Spleen (tissue), 11 donors: ENCODE results near the gene C1orf35. TPM values are rescaled to one million over a fixed set of nuclear protein-coding genes. Genes with fewer than 3 reads are reported as not detected.
A peak's percentile ranks its signal among the peaks of the same experiment; 100 is the strongest.
"Not testable (repeated sequence)": the region's sequence is repeated elsewhere in the genome, so short reads cannot be mapped to it uniquely, and the experiment has no call there.

Experiments
- DNase-seq: peaks from one replicate; pipeline ENCODE4 v3.0.0-alpha.2; 2020
- H3K27ac ChIP-seq, 8 donors: fragments of 200-600 bp; sonication (generic) in 7 of 8; 1 replicate in 4 of 8; 2 replicates in 4 of 8; pipeline versions ENCODE4 v1.5.0 to v1.8.0; 2016 to 2021; ENCODE audit warnings: inconsistent platforms in 4 of 8, mild to moderate bottlenecking in 4 of 8, moderate library complexity in 1 of 8
- H3K27me3 ChIP-seq, 7 donors: fragments of 200-600 bp; sonication (generic) in 6 of 7; replicated peaks in 1 of 7; 1 replicate in 4 of 7; 2 replicates in 3 of 7; pipeline versions ENCODE4 v1.5.0 to v1.8.0; 2016 to 2021; ENCODE audit warnings: inconsistent platforms in 3 of 7, mild to moderate bottlenecking in 1 of 7
- H3K36me3 ChIP-seq, 6 donors: fragments of 200-600 bp; sonication (generic) in 5 of 6; 1 replicate in 4 of 6; 2 replicates in 2 of 6; pipeline versions ENCODE4 v1.5.0 to v1.8.0; 2016 to 2021; ENCODE audit warnings: inconsistent platforms in 2 of 6
- H3K4me1 ChIP-seq, 6 donors: fragments of 200-600 bp; sonication (generic) in 5 of 6; 1 replicate in 3 of 6; 2 replicates in 3 of 6; pipeline versions ENCODE4 v1.5.0 to v1.8.0; 2016 to 2021; ENCODE audit warnings: inconsistent platforms in 3 of 6
- H3K4me3 ChIP-seq, 8 donors: fragments of 200-600 bp; sonication (generic) in 7 of 8; 1 replicate in 4 of 8; 2 replicates in 4 of 8; pipeline versions ENCODE4 v1.5.0 to v1.8.0; 2016 to 2021; ENCODE audit warnings: inconsistent platforms in 4 of 8, mild to moderate bottlenecking in 4 of 8, moderate library complexity in 2 of 8
- H3K9me3 ChIP-seq, 8 donors: fragments of 200-600 bp; sonication (generic) in 7 of 8; 1 replicate in 4 of 8; 2 replicates in 4 of 8; pipeline versions ENCODE4 v1.5.0 to v1.8.0; 2016 to 2021; ENCODE audit warnings: inconsistent platforms in 4 of 8
- POLR2A ChIP-seq, 3 donors: fragments of 450-650 bp; IDR thresholded peaks; one replicate each; pipeline ENCODE4 v1.5.1; 2017; ENCODE audit warnings: antibody characterized with exemption in 3 of 3, mild to moderate bottlenecking in 1 of 3
- POLR2AphosphoS5 ChIP-seq, 3 donors: sonication (generic); formaldehyde crosslinking; IDR thresholded peaks; one replicate each; pipeline ENCODE4 v1.5.1; 2017; ENCODE audit warnings: antibody characterized with exemption in 3 of 3
- whole genome bisulfite sequencing, 5 donors: extraction: QIAGEN DNeasy Blood & Tissue Kit in 3 of 5; methylation state at CpG; one replicate each; pipeline versions ENCODE4 v1.1.5 to v1.1.7; 2013 to 2018; 5-methylcytosine and 5-hydroxymethylcytosine counted together
- intact Hi-C: fragments of 100-400 bp; cut with DNase I; formaldehyde crosslinking; loops from one replicate; pipeline ENCODE4 v1.15.0; 2023; ENCODE audit warnings: low total_unique reads
- polyA plus RNA-seq, 3 donors: library from polyadenylated mRNA; stranded (reverse); fragments of 200-250 nt; gene quantifications; one replicate each; pipeline ENCODE4 v1.2.1, GENCODE V29; 2013
- total RNA-seq, 7 donors: library from RNA; depleted of rRNA in 3 of 7; stranded (reverse); fragments of >200 nt in 3 of 7; fragmentation: NEBNext Ultra II Directional in 4 of 7; extraction: Animal tissue kit (Norgen Biotek cat#: 25700) in 4 of 7; gene quantifications; one replicate each; pipeline versions ENCODE4 v1.1.0 to v1.2.1, GENCODE V29; 2016 to 2021
- TF ChIP-seq, protein P1 (sequence below), 11 experiments: fragments of 200-600 bp in 7 of 11; fragments of 450-650 bp in 4 of 11; sonication (generic) in 4 of 11; IDR thresholded peaks in 8 of 11; conservative IDR thresholded peaks in 3 of 11; 1 replicate in 7 of 11; 2 replicates in 4 of 11; pipeline versions ENCODE4 v1.4.0 to v1.8.0; 2016 to 2021; ENCODE audit warnings: antibody characterized with exemption in 11 of 11, inconsistent platforms in 4 of 11, mild to moderate bottlenecking in 1 of 11
- donor health status: healthy with polysubstance abuse.
- donor health status: DM: no; HTN: no; CAD: no; lungs with moderate emphysema.
- donor health status: DM: no; HTN: no; CAD: no.
- donor health status: Bipolar disorder and iron deficiency.
- donor health status: healthy.
- donor health status: DM: no; HTN: no; CAD: no.
- donor health status: DM: yes; HTN: yes; CAD: no.

Gene C1orf35
- total and polyA plus RNA-seq, 10 donors, result 7.3 to 23.4 (median 12.5) TPM

DNA sequence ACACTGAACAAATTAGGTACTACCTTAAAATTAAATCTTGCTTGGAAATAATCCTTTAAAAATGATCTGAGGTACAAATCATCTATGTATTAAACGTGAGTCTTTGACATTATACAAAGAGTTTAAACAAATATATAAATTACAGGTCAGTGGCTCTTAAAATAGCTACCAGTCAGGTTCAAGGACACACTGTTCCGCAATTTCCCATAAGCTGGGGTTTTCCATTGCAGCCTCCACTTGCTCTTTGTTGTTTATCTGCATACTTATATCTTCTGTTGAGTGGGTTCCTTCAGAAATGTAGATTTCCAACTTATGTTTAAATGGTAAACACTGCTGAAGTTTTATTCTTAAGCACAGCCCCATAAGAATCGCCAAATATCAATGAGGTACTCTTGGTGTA is 11.7 kb upstream of the C1orf35 start:
- no peak overlapping the region for H3K27ac ChIP-seq
- intact Hi-C loops, result no loop called here
- peaks cover 2 to 11% (median 9%) of the 10 kb centered on the region in 6 donors for H3K4me1 ChIP-seq
- H3K36me3 ChIP-seq, result no peaks in the 10 kb centered on the region
- H3K4me3 ChIP-seq, result no peak overlapping the region
- peaks cover 0 to 16% (median 9%) of the 10 kb centered on the region in 8 donors for H3K9me3 ChIP-seq
- TF ChIP-seq POLR2AphosphoS5 (IDR thresholded peaks at IDR 0.05) (no peak), POLR2A (IDR thresholded peaks at IDR 0.05) (no peak)
- TF ChIP-seq, protein P1, sequence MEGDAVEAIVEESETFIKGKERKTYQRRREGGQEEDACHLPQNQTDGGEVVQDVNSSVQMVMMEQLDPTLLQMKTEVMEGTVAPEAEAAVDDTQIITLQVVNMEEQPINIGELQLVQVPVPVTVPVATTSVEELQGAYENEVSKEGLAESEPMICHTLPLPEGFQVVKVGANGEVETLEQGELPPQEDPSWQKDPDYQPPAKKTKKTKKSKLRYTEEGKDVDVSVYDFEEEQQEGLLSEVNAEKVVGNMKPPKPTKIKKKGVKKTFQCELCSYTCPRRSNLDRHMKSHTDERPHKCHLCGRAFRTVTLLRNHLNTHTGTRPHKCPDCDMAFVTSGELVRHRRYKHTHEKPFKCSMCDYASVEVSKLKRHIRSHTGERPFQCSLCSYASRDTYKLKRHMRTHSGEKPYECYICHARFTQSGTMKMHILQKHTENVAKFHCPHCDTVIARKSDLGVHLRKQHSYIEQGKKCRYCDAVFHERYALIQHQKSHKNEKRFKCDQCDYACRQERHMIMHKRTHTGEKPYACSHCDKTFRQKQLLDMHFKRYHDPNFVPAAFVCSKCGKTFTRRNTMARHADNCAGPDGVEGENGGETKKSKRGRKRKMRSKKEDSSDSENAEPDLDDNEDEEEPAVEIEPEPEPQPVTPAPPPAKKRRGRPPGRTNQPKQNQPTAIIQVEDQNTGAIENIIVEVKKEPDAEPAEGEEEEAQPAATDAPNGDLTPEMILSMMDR (IDR thresholded peaks at IDR 0.05 in 8 of 11, conservative IDR thresholded peaks at IDR 0.05 in 3 of 11), result no peak
- no peaks in the 10 kb centered on the region for H3K27me3 ChIP-seq
- no peak for DNase-seq
- WGBS, 5 donors, result 66 to 79% (median 71%) methylated on average over 3 of the region's 3 CpGs

DNA sequence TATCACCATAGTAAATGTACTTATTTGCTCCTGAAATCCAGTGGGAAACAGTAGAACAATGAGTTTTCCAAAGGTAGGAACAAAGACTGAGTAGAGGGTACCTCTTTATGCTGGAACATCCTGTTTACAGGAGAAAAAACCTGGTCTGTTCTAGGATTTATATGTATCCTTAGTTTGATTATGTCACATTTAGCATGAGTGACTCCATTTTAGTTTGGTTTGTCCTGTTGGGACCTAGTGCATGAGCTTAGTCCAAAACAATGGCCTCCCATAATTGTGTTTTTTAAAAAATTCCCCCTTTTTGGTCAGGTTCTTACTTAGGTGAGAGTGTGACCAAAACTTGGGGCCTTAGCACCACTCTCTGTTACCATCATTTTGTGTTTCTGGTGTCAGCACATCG is 9.5 kb upstream of the C1orf35 start:
- TF ChIP-seq POLR2A (IDR thresholded peaks at IDR 0.05) (no peak), POLR2AphosphoS5 (IDR thresholded peaks at IDR 0.05) (no peak)
- TF ChIP-seq, protein P1 (IDR thresholded peaks at IDR 0.05 in 8 of 11, conservative IDR thresholded peaks at IDR 0.05 in 3 of 11), result no peak
- no peaks in the 10 kb centered on the region for H3K27me3 ChIP-seq
- H3K27ac ChIP-seq, result no peak overlapping the region
- no peak overlapping the region for H3K4me3 ChIP-seq
- peaks cover 0 to 5% (median 1%) of the 10 kb centered on the region in 6 donors for H3K36me3 ChIP-seq
- intact Hi-C loops, result no loop called here
- H3K4me1 ChIP-seq, result peaks cover 11 to 30% (median 25%) of the 10 kb centered on the region in 6 donors
- 75 to 94% (median 85%) methylated on average over 1 of the region's 1 CpG for WGBS, 5 donors
- H3K9me3 ChIP-seq, result peaks cover 0 to 5% (median 0%) of the 10 kb centered on the region in 8 donors
- DNase-seq, result no peak

DNA sequence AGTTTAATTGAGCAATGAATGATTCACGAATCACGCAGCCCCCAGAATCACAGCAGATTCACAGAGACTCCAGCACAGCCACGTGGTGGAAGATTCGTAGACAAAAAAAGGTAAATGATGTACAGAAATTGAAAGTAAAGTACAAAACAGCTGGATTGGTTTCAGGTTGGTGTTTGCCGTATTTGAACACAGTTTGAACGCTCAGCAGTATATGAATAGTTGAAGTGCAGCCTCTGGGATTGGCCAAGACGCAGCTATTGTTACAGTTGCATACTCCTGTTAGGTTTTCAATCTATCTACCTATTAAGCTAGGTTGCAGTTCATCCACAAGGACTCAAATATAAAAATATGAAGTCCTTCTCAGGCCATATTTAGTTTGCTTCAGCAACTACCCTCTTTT is 9.0 kb upstream of the C1orf35 start:
- Histone ChIP-seq H3K27me3 (no peaks in the 10 kb centered on the region), H3K36me3 (peaks cover 0 to 10% (median 6%) of the 10 kb centered on the region in 6 donors), H3K9me3 (peaks cover 0 to under 1% (median 0%) of the 10 kb centered on the region in 8 donors), H3K4me1 (peaks cover 11 to 34% (median 28%) of the 10 kb centered on the region in 6 donors), H3K4me3 (no peak overlapping the region), H3K27ac (no peak overlapping the region)
- no peak for DNase-seq
- 82 to 89% (median 87%) methylated on average over 7 of the region's 7 CpGs for whole genome bisulfite sequencing, 5 donors
- intact Hi-C loops, result no loop called here
- TF ChIP-seq, protein P1 (IDR thresholded peaks at IDR 0.05 in 8 of 11, conservative IDR thresholded peaks at IDR 0.05 in 3 of 11), result no peak

DNA sequence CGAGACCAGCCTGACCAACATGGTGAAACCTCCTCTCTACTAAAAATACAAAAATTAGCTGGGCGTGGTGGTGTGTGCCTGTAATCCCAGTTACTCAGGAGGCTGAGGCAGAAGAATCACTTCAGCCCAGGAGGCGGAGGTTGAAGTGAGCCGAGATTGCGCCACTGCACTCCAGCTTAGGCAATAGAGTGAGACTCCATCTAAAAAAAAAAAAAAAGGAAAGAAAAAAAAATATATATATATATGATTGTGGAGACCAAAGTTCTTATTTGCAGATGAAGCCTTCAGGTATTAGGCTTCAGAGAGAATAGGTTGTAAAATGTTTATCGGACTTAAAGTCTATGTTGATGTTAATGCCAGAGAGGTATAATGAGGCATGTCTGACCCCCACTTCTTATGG is 8.2 kb upstream of the C1orf35 start:
- H3K27ac ChIP-seq, H3K4me3 ChIP-seq, H3K27me3 ChIP-seq, H3K9me3 ChIP-seq, DNase-seq, intact Hi-C loops: not testable (repeated sequence)
- Histone ChIP-seq H3K36me3 (peaks cover 0 to 18% (median 13%) of the 10 kb centered on the region in 6 donors), H3K4me1 (peaks cover 11 to 41% (median 28%) of the 10 kb centered on the region in 6 donors)
- WGBS, 5 donors, result 88 to 94% (median 90%) methylated on average over 6 of the region's 6 CpGs

DNA sequence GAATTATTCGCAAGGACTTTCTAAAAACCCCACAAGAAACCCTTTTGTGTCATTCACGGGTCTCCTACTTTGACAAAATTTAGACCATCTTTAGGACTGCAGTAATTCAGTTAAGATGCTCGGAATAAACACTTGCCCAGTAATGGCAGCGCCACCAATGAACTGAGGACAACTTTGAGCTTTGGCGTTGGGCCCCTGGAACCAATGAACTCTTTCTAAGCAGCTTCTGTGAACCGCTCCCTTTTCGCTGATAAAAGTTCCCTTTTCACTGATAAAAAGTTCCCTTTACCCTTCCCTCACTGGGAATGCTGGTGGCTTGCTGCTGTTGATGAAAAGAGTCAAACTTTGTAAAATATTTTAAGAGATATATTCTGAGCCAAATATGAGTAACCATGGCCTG is 7.4 kb upstream of the C1orf35 start:
- Histone ChIP-seq H3K27ac (peak overlapping the region in 6 of 8 donors; percentile 86 to 96 (median 92)), H3K4me3 (peak overlapping the region in 1 of 8 donors; percentile 89)

More for the DNA sequence above, 7.4 kb upstream of the C1orf35 start:
- H3K9me3 ChIP-seq, result no peaks in the 10 kb centered on the region
- DNase-seq, result no peak
- peaks cover 0 to 26% (median 20%) of the 10 kb centered on the region in 6 donors for H3K36me3 ChIP-seq
- intact Hi-C loops, result no loop called here
- TF ChIP-seq POLR2AphosphoS5 (IDR thresholded peaks at IDR 0.05) (no peak), POLR2A (IDR thresholded peaks at IDR 0.05) (no peak)
- TF ChIP-seq, protein P1 (IDR thresholded peaks at IDR 0.05 in 8 of 11, conservative IDR thresholded peaks at IDR 0.05 in 3 of 11), result no peak
- 85 to 96% (median 95%) methylated on average over 7 of the region's 7 CpGs for WGBS, 5 donors
- no peaks in the 10 kb centered on the region for H3K27me3 ChIP-seq
- peaks cover 11 to 41% (median 28%) of the 10 kb centered on the region in 6 donors for H3K4me1 ChIP-seq
